Right lobe of liver (tissue), 6 donors: ENCODE data around the gene LIFR. TPM values are rescaled to one million over a fixed set of nuclear protein-coding genes. Genes with fewer than 3 reads are reported as not detected.
A peak's percentile ranks its signal among the peaks of the same experiment; 100 is the strongest.

Experiments used
- ATAC-seq, 4 donors: fragments of 200-7000 bp; cut with Tn5 transposase; one replicate each; pipeline ENCODE4 v1.9.1; 2020; ENCODE audit warnings: mild to moderate bottlenecking in 4 of 4, moderate library complexity in 4 of 4
- DNase-seq, 3 donors: peaks; one replicate each; pipeline ENCODE4 v3.0.0-alpha.2; 2020
- H3K27ac ChIP-seq, 3 donors: fragments of 200-600 bp; one replicate each; pipeline ENCODE4 v1.8.0; 2022
- H3K27me3 ChIP-seq, 2 donors: fragments of 200-600 bp; one replicate each; pipeline ENCODE4 v1.8.0; 2022
- H3K36me3 ChIP-seq, 4 donors: fragments of 200-600 bp; sonication (generic) in 1 of 4; one replicate each; pipeline versions ENCODE4 v1.5.1 to v1.8.0; 2017 to 2022; ENCODE audit warnings: control low read depth in 1 of 4
- H3K4me1 ChIP-seq, 4 donors: fragments of 200-600 bp; sonication (generic) in 1 of 4; one replicate each; pipeline versions ENCODE4 v1.5.1 to v1.8.0; 2017 to 2022; ENCODE audit warnings: control low read depth in 1 of 4
- H3K4me3 ChIP-seq, 3 donors: fragments of 200-600 bp; one replicate each; pipeline ENCODE4 v1.8.0; 2022
- H3K9me3 ChIP-seq, 4 donors: fragments of 200-600 bp; sonication (generic) in 1 of 4; one replicate each; pipeline versions ENCODE4 v1.5.1 to v1.8.0; 2017 to 2022; ENCODE audit warnings: control low read depth in 1 of 4
- POLR2A ChIP-seq: fragments of 450-650 bp; IDR thresholded peaks from one replicate; pipeline ENCODE4 v1.6.1; 2017; ENCODE audit warnings: antibody characterized with exemption, mild to moderate bottlenecking
- WGBS: methylation state at CpG from one replicate; pipeline ENCODE4 v1.1.6; 2018; ENCODE audit warnings: low coverage, low lambda C conversion rate; ENCODE audit not compliant: insufficient coverage; ENCODE audit errors: missing lambda C conversion rate; 5-methylcytosine and 5-hydroxymethylcytosine counted together
- intact Hi-C, 2 donors: fragments of 100-400 bp; cut with DNase I; formaldehyde crosslinking; loops; one replicate each; pipeline versions ENCODE4 v1.11.2 to v1.14.1; 2022
- total RNA-seq, 6 experiments: library from RNA; depleted of rRNA in 2 of 6; stranded (reverse); fragments of >200 nt in 2 of 6; fragmentation: NEBNext Ultra II Directional in 3 of 6; extraction: Animal tissue kit (Norgen Biotek cat#: 25700) in 3 of 6; gene quantifications; one replicate each; pipeline versions ENCODE4 v1.1.0 to v1.2.4, GENCODE V29; 2016 to 2023
- TF ChIP-seq, protein P1 (sequence below), 4 donors: fragments of 200-600 bp in 3 of 4; fragments of 450-650 bp in 1 of 4; IDR thresholded peaks; one replicate each; pipeline versions ENCODE4 v1.5.1 to v1.8.0; 2016 to 2022; ENCODE audit warnings: antibody characterized with exemption in 4 of 4, mild to moderate bottlenecking in 2 of 4
- donor health status: DM: no; HTN: yes; CAD: no.
- donor health status: DM: no; HTN: no; CAD: no.
- donor health status: DM: no; HTN: no; CAD: no.
- donor health status: DM: no; HTN: yes; CAD: no.
- donor health status: DM: no; HTN: yes; CAD: no.

Gene LIFR
- total RNA-seq, 6 experiments from 2014 or later: 14.3 to 52.1 (median 28.2) TPM

DNA sequence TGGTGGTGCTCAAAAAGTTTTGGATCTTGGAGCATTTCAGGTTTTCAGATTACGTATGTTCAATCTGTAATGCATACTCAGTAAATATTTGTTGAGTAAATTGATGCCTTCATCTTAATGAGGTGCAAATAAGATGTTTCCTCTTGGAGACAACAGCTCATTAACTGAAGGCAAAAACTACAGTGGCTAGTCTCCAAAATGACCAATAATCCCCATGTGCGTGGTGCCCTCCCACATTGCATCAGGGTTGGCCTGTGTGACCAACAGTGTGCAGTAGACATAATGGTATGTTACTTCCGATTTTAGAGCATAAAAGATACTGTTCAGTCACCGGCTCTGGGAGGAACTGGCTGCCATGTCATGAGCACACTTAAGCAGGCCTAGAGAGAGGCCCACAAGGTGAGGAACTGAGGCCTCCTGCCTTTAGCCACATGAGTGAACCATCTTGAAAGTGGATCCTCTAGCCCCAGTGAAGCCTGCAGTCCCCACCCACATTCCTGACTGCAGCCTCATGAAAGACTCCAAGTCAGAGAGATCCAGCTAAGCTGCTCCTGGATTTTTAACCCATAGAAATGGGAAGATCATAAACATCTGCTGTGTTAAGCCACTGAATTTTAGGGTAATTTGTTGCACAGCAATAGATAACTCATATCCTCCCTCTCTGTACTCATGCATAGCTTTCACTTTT, 55.7 kb downstream of the LIFR start:
- H3K27ac ChIP-seq: no peak overlapping the region
- ATAC-seq (peak in 1 of 4 donors; percentile 19), DNase-seq (no peak)
- 84% methylated on average over 3 of the region's 4 CpGs for WGBS
- intact Hi-C loops: no loop called here
- H3K36me3 ChIP-seq: no peaks in the 10 kb centered on the region
- H3K9me3 ChIP-seq: no peaks in the 10 kb centered on the region
- TF ChIP-seq POLR2A: no peak
- TF ChIP-seq, protein P1, sequence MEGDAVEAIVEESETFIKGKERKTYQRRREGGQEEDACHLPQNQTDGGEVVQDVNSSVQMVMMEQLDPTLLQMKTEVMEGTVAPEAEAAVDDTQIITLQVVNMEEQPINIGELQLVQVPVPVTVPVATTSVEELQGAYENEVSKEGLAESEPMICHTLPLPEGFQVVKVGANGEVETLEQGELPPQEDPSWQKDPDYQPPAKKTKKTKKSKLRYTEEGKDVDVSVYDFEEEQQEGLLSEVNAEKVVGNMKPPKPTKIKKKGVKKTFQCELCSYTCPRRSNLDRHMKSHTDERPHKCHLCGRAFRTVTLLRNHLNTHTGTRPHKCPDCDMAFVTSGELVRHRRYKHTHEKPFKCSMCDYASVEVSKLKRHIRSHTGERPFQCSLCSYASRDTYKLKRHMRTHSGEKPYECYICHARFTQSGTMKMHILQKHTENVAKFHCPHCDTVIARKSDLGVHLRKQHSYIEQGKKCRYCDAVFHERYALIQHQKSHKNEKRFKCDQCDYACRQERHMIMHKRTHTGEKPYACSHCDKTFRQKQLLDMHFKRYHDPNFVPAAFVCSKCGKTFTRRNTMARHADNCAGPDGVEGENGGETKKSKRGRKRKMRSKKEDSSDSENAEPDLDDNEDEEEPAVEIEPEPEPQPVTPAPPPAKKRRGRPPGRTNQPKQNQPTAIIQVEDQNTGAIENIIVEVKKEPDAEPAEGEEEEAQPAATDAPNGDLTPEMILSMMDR (IDR thresholded peaks at IDR 0.05): no peak
- no peaks in the 10 kb centered on the region for H3K4me1 ChIP-seq
- H3K4me3 ChIP-seq: no peak overlapping the region
- no peaks in the 10 kb centered on the region for H3K27me3 ChIP-seq

DNA sequence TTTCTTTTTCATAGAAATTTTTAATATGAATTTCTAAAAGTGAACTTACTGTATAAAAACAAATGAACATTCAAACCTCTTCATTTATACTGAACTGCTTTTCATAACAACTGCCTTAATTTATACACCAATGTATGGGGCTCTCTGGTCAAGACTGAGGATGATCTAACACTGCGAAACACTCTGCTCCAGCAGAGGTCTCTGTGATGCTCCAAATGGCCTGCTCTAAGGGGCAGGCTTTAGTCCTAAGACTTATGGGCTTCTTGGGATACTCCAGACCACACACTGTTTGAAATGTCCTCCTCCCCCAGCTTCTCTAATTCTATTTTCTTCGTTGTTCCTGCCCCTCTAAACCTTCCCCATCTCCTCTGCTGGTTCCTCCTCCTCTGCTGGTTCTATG, 58.5 kb downstream of the LIFR start:
- 78% methylated on average over 2 of the region's 2 CpGs for WGBS

DNA sequence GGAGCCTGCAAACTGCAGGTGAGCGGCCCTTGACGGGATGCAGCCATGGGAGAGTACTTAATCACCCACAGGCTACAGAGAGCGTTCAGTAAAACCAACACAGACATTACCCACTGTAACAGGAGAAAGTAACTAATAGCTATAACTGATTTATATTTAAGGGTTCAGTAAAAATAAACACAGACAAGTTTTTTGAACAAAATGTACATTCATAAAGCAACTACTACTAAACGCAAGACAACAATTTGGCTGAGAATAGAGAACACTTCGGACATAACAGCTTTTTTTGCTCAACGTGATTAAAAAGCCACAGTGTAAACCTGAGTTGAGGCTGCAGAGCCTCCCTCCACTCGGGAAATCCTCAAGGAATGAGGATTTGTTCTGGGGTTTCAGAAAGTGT, 61.7 kb downstream of the LIFR start:
- no peak overlapping the region for H3K27ac ChIP-seq
- TF ChIP-seq, protein P1 (IDR thresholded peaks at IDR 0.05): no peak
- TF ChIP-seq POLR2A: no peak
- intact Hi-C loops: no loop called here
- WGBS: 73% methylated on average over 7 of the region's 7 CpGs
- no peaks in the 10 kb centered on the region for H3K4me1 ChIP-seq
- H3K4me3 ChIP-seq: no peak overlapping the region
- H3K27me3 ChIP-seq: no peaks in the 10 kb centered on the region
- H3K9me3 ChIP-seq: no peaks in the 10 kb centered on the region
- no peak for ATAC-seq
- H3K36me3 ChIP-seq: peaks cover 0 to 4% (median 0%) of the 10 kb centered on the region in 4 donors
- no peak for DNase-seq

More for the DNA sequence above, 58.5 kb downstream of the LIFR start:
- TF ChIP-seq, protein P1 (IDR thresholded peaks at IDR 0.05): no peak
- TF ChIP-seq POLR2A: no peak
- H3K4me3 ChIP-seq: no peak overlapping the region
- ATAC-seq: peak in 2 of 4 donors; percentile 34 to 38
- H3K27me3 ChIP-seq: no peaks in the 10 kb centered on the region
- H3K9me3 ChIP-seq: no peaks in the 10 kb centered on the region
- no peaks in the 10 kb centered on the region for H3K4me1 ChIP-seq
- intact Hi-C loops: no loop called here
- no peak for DNase-seq
- H3K36me3 ChIP-seq: no peaks in the 10 kb centered on the region
- no peak overlapping the region for H3K27ac ChIP-seq

DNA sequence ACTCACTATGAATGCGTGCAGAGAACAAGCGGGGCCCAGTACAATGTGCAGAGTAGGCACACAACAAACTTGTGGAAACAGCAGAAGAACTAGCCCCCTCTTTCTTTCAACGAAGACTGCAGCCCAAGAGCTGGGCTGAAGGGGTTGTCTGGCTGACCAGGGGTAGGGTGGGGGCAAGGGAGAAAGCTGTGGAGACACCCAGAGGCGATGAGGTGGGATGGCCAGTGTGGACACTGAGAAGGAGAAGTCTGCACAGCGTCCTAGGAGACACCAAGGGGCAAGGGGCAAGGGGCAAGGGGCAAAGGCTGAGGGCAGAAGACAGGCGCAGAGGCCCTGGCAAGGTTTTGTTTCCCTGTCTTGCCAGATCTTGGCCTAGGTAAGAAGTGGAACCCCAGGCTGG, 62.3 kb downstream of the LIFR start:
- Histone ChIP-seq H3K36me3 (peaks cover 0 to 4% (median 0%) of the 10 kb centered on the region in 4 donors), H3K27me3 (no peaks in the 10 kb centered on the region), H3K4me1 (no peaks in the 10 kb centered on the region), H3K9me3 (no peaks in the 10 kb centered on the region), H3K4me3 (no peak overlapping the region), H3K27ac (no peak overlapping the region)
- TF ChIP-seq POLR2A: no peak
- TF ChIP-seq, protein P1 (IDR thresholded peaks at IDR 0.05): no peak
- peak in 1 of 4 donors; percentile 21 for ATAC-seq
- WGBS: 75% methylated on average over 4 of the region's 6 CpGs
- intact Hi-C loops: no loop called here
- DNase-seq: no peak
